ENCODE results near the gene CRTAP. TPM values are rescaled to one million over a fixed set of nuclear protein-coding genes. Genes with fewer than 3 reads are reported as not detected.
"Not testable (repeated sequence)": the region's sequence is repeated elsewhere in the genome, so short reads cannot be mapped to it uniquely, and the experiment has no call there.

CRTAP gene
- total and polyA plus RNA-seq, 7 donors: 25.7 to 509 (median 245) TPM

DNA sequence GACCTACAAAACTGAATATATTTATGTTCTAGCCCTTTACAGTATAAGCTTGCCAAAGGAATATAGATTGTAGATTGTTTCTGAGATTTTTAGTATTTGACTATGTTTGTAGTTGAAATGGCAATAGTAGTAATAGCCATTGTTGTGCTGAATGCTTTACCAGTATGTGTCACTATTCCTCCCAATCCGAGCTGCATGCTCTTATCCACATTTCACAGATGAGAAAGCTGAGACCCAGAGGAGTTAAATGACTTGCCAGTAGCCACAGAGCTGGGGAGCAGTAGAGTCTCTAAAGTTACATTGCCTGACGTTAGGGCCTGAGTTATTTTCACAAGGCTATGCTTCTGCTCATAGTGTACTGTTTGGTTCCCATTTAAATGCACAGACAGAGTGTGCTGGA lies 13.6 kb upstream of the CRTAP start:
- 79 to 87% methylated on average over 2 of the region's 2 CpGs for whole genome bisulfite sequencing, 2 donors
- H3K27ac ChIP-seq: no peak overlapping the region
- TF ChIP-seq POLR2AphosphoS5 (IDR thresholded peaks at IDR 0.05): no peak
- no peak for TF ChIP-seq EP300 (IDR thresholded peaks at IDR 0.05)
- TF ChIP-seq, protein P1, sequence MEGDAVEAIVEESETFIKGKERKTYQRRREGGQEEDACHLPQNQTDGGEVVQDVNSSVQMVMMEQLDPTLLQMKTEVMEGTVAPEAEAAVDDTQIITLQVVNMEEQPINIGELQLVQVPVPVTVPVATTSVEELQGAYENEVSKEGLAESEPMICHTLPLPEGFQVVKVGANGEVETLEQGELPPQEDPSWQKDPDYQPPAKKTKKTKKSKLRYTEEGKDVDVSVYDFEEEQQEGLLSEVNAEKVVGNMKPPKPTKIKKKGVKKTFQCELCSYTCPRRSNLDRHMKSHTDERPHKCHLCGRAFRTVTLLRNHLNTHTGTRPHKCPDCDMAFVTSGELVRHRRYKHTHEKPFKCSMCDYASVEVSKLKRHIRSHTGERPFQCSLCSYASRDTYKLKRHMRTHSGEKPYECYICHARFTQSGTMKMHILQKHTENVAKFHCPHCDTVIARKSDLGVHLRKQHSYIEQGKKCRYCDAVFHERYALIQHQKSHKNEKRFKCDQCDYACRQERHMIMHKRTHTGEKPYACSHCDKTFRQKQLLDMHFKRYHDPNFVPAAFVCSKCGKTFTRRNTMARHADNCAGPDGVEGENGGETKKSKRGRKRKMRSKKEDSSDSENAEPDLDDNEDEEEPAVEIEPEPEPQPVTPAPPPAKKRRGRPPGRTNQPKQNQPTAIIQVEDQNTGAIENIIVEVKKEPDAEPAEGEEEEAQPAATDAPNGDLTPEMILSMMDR (IDR thresholded peaks at IDR 0.05): no peak
- no peak for TF ChIP-seq POLR2A (IDR thresholded peaks at IDR 0.05)
- intact Hi-C loops (cut with DNase I): no loop called here
- H3K4me1 ChIP-seq: peaks cover 0 to 12% (median 9%) of the 10 kb centered on the region in 4 donors
- DNase-seq: no peak
- no peaks in the 10 kb centered on the region for H3K36me3 ChIP-seq
- peaks cover 0 to 3% (median 0%) of the 10 kb centered on the region in 3 donors for H3K27me3 ChIP-seq
- no peaks in the 10 kb centered on the region for H3K9me3 ChIP-seq
- H3K4me3 ChIP-seq: no peak overlapping the region

DNA sequence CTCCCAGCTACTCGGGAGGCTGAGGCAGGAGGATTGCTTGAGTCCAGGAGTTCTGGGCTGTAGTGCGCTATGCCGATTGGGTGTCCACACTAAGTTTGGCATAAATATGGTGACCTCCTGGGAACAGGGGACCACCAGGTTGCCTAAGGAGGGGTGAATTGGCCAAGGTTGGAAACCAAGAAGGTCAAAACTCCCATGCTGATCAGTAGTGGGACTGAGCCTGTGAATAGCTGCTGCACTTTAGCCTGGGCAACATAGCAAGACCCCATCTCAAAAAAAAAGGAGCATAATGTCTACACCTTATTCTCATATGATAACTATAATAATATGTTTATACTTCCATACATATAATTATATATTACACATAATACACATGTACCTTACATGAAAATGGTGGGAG lies 10.8 kb upstream of the CRTAP start:
- intact Hi-C loops (cut with DNase I): no loop called here
- H3K4me3 ChIP-seq: no peak overlapping the region
- no peak for DNase-seq
- H3K36me3 ChIP-seq: no peaks in the 10 kb centered on the region
- no peaks in the 10 kb centered on the region for H3K4me1 ChIP-seq
- peaks cover 0 to 3% (median 0%) of the 10 kb centered on the region in 3 donors for H3K27me3 ChIP-seq
- TF ChIP-seq, protein P1 (IDR thresholded peaks at IDR 0.05): no peak
- TF ChIP-seq POLR2A (IDR thresholded peaks at IDR 0.05) (no peak), POLR2AphosphoS5 (IDR thresholded peaks at IDR 0.05) (no peak), EP300 (IDR thresholded peaks at IDR 0.05) (no peak)
- no peaks in the 10 kb centered on the region for H3K9me3 ChIP-seq
- no peak overlapping the region for H3K27ac ChIP-seq
- 95 to 98% methylated on average over 3 of the region's 3 CpGs for WGBS, 2 donors

DNA sequence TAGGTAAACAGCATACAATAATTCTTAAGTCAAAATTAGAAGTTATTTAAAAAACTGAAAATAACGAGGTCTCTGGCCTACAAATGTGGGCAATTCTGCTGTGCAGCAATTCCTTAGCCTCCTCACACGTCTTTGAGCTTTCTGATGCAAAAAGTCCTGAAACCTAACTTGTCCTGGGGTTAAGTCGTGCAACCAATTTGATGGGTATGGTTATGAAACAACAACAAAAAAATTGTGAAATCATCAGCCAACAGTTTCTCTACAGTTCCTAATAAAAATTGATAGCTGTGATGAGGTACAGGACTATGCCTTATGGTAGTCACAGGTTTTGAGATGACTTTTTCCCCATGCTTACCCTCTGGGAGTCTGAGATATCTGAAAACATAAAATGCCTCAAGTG lies 10.3 kb upstream of the CRTAP start:
- Histone ChIP-seq H3K27me3 (peaks cover 0 to 3% (median 0%) of the 10 kb centered on the region in 3 donors), H3K36me3 (no peaks in the 10 kb centered on the region), H3K27ac (no peak overlapping the region), H3K9me3 (no peaks in the 10 kb centered on the region), H3K4me1 (no peaks in the 10 kb centered on the region), H3K4me3 (no peak overlapping the region)
- WGBS, 2 donors: 89 to 90% methylated on average over 3 of the region's 3 CpGs
- DNase-seq: no peak
- intact Hi-C loops (cut with DNase I): no loop called here
- TF ChIP-seq POLR2A (IDR thresholded peaks at IDR 0.05): no peak
- TF ChIP-seq, protein P1 (IDR thresholded peaks at IDR 0.05): no peak
- TF ChIP-seq POLR2AphosphoS5 (IDR thresholded peaks at IDR 0.05): no peak
- TF ChIP-seq EP300 (IDR thresholded peaks at IDR 0.05): no peak

DNA sequence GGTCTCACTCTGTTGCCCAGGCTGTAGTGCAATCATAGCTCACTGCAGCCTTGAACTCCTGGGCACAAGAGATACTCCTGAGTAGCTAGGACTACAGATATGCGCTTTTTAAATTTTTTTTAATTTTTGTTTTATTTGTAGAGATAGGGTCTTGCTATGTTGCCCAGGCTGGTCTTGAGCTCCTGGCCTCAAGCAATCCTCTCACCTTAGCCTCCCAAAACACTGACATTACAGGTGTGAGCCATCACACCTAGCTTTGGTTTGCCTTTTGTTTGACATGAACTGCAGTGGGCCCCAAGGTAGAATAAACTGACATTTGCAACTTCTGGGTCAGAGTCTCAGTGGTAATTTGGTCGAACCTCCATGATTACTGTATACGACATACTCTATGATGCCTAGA lies 9.0 kb upstream of the CRTAP start:
- no peak for TF ChIP-seq POLR2AphosphoS5 (IDR thresholded peaks at IDR 0.05)
- TF ChIP-seq POLR2A (IDR thresholded peaks at IDR 0.05): no peak
- TF ChIP-seq, protein P1 (IDR thresholded peaks at IDR 0.05): no peak
- no peak for TF ChIP-seq EP300 (IDR thresholded peaks at IDR 0.05)
- Histone ChIP-seq H3K9me3 (no peaks in the 10 kb centered on the region), H3K27me3 (peaks cover 0 to 3% (median 0%) of the 10 kb centered on the region in 3 donors), H3K4me1 (no peaks in the 10 kb centered on the region), H3K36me3 (no peaks in the 10 kb centered on the region), H3K4me3 (no peak overlapping the region), H3K27ac (no peak overlapping the region)
- DNase-seq: no peak
- intact Hi-C loops (cut with DNase I): no loop called here
- WGBS, 2 donors: 83 to 86% methylated on average over 3 of the region's 3 CpGs

DNA sequence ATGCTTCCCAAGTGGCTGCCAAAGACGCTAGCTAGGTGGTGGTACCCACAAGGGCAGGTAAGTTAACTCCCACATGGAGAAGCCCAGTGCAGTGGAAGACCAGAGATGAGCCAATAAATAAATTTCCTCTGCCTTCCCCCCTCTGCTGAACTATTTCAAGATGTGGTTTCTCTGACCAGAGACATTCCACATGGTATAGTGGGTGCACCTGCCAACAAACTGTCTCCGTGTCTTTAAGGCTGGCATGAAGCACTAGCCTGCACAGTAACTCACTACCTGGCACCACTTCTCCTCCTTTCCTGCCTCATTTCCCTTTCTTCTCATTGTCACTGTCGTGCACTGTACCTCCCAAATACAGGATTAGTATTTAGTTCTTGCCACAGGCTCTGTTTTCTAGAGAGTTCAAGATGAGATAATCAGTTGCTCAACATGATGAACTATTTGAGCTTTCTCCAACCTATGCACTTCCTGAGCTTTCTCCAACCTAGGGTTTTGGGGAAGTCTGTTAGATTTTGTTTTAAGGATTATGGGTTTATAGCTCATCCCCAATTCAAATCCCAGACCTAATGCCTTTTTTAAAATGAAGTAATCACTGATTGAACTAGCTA lies 8.4 kb upstream of the CRTAP start:
- whole genome bisulfite sequencing, 2 donors: 62 to 85% methylated on average over 3 of the region's 3 CpGs
- Histone ChIP-seq H3K27me3 (peaks cover 0 to 3% (median 0%) of the 10 kb centered on the region in 3 donors), H3K4me1 (no peaks in the 10 kb centered on the region), H3K27ac (no peak overlapping the region), H3K9me3 (no peaks in the 10 kb centered on the region), H3K4me3 (no peak overlapping the region), H3K36me3 (no peaks in the 10 kb centered on the region)
- DNase-seq: no peak
- TF ChIP-seq, protein P1 (IDR thresholded peaks at IDR 0.05): no peak
- TF ChIP-seq POLR2A (IDR thresholded peaks at IDR 0.05) (no peak), EP300 (IDR thresholded peaks at IDR 0.05) (no peak), POLR2AphosphoS5 (IDR thresholded peaks at IDR 0.05) (no peak)
- intact Hi-C loops (cut with DNase I): no loop called here

DNA sequence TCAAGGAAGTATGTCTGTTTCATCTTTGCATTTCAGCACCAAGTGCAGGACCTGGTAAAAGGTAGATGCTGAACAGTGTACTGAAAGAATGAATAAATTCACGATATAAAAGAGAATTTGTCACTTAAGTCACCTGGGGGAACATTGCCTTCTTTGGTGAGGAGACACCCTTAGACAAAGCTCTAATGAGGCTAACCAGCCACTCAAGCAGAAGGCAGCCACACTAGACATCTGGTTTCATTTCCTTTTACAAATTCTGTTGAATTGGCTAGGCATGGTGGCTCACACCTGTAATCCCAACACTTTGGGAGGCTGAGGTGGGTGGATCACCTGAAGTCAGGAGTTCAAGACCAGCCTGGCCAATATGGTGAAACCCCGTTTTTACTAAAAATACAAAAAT lies 7.0 kb upstream of the CRTAP start:
- H3K9me3 ChIP-seq; H3K4me3 ChIP-seq; DNase-seq; intact Hi-C loops (cut with DNase I); H3K27me3 ChIP-seq; H3K4me1 ChIP-seq; H3K27ac ChIP-seq; H3K36me3 ChIP-seq: not testable (repeated sequence)
- 78 to 92% methylated on average over 2 of the region's 2 CpGs for WGBS, 2 donors

Measured in sigmoid colon (tissue), 7 donors.